ENCODE data around the gene TCF7L2. TPM values are rescaled to one million over a fixed set of nuclear protein-coding genes. Genes with fewer than 3 reads are reported as not detected.

Gene TCF7L2
- total RNA-seq (24.7 TPM), polyA plus RNA-seq (19.5 TPM)

DNA sequence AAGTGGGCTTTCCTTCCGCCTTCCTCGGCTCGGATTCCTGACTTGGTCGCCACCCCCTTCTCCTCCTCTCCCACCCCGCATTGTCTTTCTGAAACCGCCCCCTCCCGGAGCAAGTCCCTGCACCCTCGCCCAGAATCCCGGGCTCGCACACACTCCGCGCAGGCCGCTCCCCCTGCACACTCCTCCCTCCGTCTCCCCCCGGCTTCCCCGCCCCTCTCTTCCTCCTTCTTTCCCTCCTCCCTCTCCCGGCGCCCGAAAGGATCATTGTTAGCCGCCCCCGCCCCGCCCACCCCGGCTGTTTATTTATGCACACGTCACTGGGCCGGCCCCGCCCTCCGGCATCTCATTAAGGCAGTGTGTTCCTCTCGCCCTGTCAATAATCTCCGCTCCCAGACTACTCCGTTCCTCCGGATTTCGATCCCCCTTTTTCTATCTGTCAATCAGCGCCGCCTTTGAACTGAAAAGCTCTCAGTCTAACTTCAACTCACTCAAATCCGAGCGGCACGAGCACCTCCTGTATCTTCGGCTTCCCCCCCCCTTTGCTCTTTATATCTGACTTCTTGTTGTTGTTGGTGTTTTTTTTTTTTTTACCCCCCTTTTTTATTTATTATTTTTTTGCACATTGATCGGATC is at the start of gene TCF7L2:
TCF7L2 (plus strand) TSS at position 373 of the 633 bp plus-strand sequence. CDS start 510 bp downstream, outside the sequence.
- no peaks in the 10 kb centered on the region for H3K4me1 ChIP-seq (ENCODE audit: insufficient read depth)
- peak; percentile 96 for DNase-seq (ENCODE audit: extremely low spot score)
- no peaks in the 10 kb centered on the region for H3K36me3 ChIP-seq (ENCODE audit: insufficient read depth)
- WGBS: under 1% methylated on average over 39 of the region's 39 CpGs
- H3K4me3 ChIP-seq (ENCODE audit: low read depth, low read length): peak within 1 kb of the TSS; percentile 98
- peak within 1 kb of the TSS; percentile 97 for H3K27ac ChIP-seq (ENCODE audit: low read depth)

GRCh38 chr10:112902730-112903129 is 47.3 kb upstream of the TCF7L2 start:
- Histone ChIP-seq H3K27ac (ENCODE audit: low read depth) (no peak overlapping the region), H3K4me1 (ENCODE audit: insufficient read depth) (no peaks in the 10 kb centered on the region), H3K36me3 (ENCODE audit: insufficient read depth) (no peaks in the 10 kb centered on the region), H3K4me3 (ENCODE audit: low read depth, low read length) (no peak overlapping the region)
- 95% methylated on average over 1 of the region's 1 CpG for WGBS
- no peak for DNase-seq (ENCODE audit: extremely low spot score)

DNA sequence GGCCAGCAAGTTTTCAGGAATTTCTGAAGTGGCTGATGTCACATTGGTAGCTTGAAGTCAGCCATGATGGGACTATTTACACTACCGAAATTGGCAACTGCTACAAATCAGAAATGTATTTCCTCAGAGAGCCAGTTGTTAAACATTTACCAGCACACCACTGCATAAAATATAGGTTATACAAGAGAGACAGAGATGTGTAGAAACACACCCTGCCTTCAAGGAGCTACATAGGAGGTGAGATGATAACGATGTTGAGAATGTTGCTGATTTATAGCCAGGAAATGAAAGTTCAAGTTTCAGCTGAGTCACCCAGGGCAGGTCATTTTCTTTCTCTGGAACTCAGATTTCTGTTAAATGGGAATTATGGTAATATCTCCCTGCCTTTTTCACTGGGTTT is 46.0 kb upstream of the TCF7L2 start:
- no peaks in the 10 kb centered on the region for H3K4me1 ChIP-seq (ENCODE audit: insufficient read depth)
- no peaks in the 10 kb centered on the region for H3K36me3 ChIP-seq (ENCODE audit: insufficient read depth)
- no peak overlapping the region for H3K4me3 ChIP-seq (ENCODE audit: low read depth, low read length)
- no peak overlapping the region for H3K27ac ChIP-seq (ENCODE audit: low read depth)
- DNase-seq (ENCODE audit: extremely low spot score): no peak
- 67% methylated on average over 2 of the region's 2 CpGs for WGBS

- Histone ChIP-seq H3K4me3 (ENCODE audit: low read depth, low read length) (no peak overlapping the region), H3K36me3 (ENCODE audit: insufficient read depth) (no peaks in the 10 kb centered on the region), H3K27ac (ENCODE audit: low read depth) (no peak overlapping the region), H3K4me1 (ENCODE audit: insufficient read depth) (no peaks in the 10 kb centered on the region)
- no peak for DNase-seq (ENCODE audit: extremely low spot score)
- WGBS: 92% methylated on average over 8 of the region's 8 CpGs
Measured at GRCh38 chr10:112906945-112907344, 43.1 kb upstream of the TCF7L2 start.

DNA sequence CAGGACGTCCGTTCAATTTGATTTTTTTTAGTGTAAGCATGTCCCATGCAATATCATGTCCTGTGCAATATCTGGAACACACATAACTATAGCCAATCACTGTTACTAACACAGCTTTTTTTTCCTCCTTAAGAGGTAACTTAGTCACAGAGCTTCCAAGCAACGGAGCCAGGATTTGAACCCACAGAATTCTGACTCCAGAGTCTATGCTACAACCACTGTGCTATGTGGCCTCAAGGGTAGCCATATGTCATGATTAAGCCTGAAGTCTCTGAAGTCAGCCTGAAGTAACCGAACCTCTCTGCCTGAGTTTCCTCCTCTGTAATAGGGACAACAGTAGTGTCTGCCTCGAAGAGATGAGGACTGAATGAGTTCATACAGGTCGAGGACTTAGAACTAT is 42.2 kb upstream of the TCF7L2 start:
- no peak for DNase-seq (ENCODE audit: extremely low spot score)
- Histone ChIP-seq H3K4me3 (ENCODE audit: low read depth, low read length) (no peak overlapping the region), H3K36me3 (ENCODE audit: insufficient read depth) (no peaks in the 10 kb centered on the region), H3K4me1 (ENCODE audit: insufficient read depth) (no peaks in the 10 kb centered on the region), H3K27ac (ENCODE audit: low read depth) (no peak overlapping the region)
- 86% methylated on average over 6 of the region's 6 CpGs for WGBS

DNA sequence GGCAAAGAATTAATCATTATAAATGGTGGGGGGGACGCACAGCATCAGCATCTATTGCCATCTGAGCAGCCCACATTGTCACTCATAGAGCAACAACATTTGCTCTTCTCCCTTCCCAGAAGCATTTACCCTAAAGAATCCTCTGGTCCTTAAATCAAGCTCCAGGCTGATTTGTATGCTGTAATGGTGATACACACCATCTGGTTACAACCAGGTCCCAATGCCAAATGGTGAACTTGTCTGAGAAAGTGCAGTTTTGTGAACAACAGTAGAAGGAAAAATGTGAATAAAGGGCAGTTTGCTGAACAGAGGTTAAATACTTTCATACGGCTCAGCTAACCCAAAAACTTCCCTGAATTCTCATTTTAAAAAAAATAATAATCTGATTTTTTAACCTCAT is 38.8 kb upstream of the TCF7L2 start:
- WGBS: 67% methylated on average over 2 of the region's 2 CpGs

GRCh38 chr10:112912410-112912928 is 37.6 kb upstream of the TCF7L2 start:
- no peaks in the 10 kb centered on the region for H3K4me1 ChIP-seq (ENCODE audit: insufficient read depth)
- 56% methylated on average over 15 of the region's 15 CpGs for WGBS
- no peaks in the 10 kb centered on the region for H3K36me3 ChIP-seq (ENCODE audit: insufficient read depth)
- no peak for DNase-seq (ENCODE audit: extremely low spot score)
- H3K4me3 ChIP-seq (ENCODE audit: low read depth, low read length): no peak overlapping the region
- H3K27ac ChIP-seq (ENCODE audit: low read depth): no peak overlapping the region

More for the DNA sequence above, 38.8 kb upstream of the TCF7L2 start:
- no peak for DNase-seq (ENCODE audit: extremely low spot score)
- Histone ChIP-seq H3K4me1 (ENCODE audit: insufficient read depth) (no peaks in the 10 kb centered on the region), H3K36me3 (ENCODE audit: insufficient read depth) (no peaks in the 10 kb centered on the region), H3K4me3 (ENCODE audit: low read depth, low read length) (no peak overlapping the region), H3K27ac (ENCODE audit: low read depth) (no peak overlapping the region)

DNA sequence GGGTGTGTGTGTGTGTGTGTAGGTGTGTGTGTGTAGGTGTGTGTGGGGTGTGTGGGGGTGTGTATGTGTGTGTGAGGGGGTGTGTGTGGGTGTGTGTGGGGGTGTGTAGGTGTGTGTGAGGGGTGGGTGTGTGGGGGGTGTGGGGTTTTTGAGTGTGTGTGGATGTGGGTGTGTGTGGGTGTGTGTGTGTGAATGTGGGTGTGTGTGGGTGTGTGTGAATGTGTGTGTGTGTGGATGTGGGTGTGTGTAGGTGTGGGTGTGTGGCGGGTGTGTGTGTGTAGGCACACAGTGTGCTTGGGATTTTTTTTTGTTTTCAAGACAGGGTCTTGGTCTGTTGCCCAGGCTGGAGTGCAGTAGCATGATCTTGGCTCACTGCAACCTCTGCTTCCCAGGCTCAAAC is 36.8 kb upstream of the TCF7L2 start:
- H3K27ac ChIP-seq (ENCODE audit: low read depth): no peak overlapping the region
- no peaks in the 10 kb centered on the region for H3K36me3 ChIP-seq (ENCODE audit: insufficient read depth)
- no peak overlapping the region for H3K4me3 ChIP-seq (ENCODE audit: low read depth, low read length)
- 77% methylated on average over 1 of the region's 1 CpG for WGBS
- no peak for DNase-seq (ENCODE audit: extremely low spot score)
- no peaks in the 10 kb centered on the region for H3K4me1 ChIP-seq (ENCODE audit: insufficient read depth)

DNA sequence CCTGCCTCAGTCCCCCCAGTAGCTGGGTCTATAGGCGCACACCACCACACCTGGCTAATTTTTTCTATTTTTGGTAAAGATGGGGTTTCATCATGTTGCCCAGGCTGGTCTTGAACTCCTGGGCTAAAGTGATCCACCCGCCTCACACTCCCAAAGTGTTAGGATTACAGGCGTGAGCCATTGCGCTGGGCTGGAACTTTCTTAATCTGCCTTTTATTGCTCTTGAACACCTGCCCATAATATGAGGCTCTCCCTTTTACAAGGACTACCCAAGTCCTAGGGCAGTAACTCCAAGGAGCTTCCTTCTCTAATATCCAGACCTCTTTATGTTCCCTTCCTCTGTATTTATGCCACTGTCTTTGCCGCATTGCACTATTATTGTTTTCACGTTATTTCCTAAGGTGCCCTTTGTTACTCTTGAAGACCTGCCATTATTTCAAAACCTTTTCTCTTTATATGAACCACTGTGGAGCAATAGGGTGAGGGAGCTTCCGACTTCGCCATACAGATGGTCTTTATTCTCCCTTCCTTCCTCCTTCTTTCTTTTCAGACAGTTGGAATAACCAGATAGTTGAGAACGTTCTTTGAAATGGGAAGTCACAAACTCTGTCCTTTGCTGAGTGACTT is 36.3 kb upstream of the TCF7L2 start:
- no peak for DNase-seq (ENCODE audit: extremely low spot score)
- Histone ChIP-seq H3K4me3 (ENCODE audit: low read depth, low read length) (no peak overlapping the region), H3K27ac (ENCODE audit: low read depth) (no peak overlapping the region), H3K4me1 (ENCODE audit: insufficient read depth) (no peaks in the 10 kb centered on the region), H3K36me3 (ENCODE audit: insufficient read depth) (no peaks in the 10 kb centered on the region)
- 83% methylated on average over 9 of the region's 9 CpGs for WGBS

DNA sequence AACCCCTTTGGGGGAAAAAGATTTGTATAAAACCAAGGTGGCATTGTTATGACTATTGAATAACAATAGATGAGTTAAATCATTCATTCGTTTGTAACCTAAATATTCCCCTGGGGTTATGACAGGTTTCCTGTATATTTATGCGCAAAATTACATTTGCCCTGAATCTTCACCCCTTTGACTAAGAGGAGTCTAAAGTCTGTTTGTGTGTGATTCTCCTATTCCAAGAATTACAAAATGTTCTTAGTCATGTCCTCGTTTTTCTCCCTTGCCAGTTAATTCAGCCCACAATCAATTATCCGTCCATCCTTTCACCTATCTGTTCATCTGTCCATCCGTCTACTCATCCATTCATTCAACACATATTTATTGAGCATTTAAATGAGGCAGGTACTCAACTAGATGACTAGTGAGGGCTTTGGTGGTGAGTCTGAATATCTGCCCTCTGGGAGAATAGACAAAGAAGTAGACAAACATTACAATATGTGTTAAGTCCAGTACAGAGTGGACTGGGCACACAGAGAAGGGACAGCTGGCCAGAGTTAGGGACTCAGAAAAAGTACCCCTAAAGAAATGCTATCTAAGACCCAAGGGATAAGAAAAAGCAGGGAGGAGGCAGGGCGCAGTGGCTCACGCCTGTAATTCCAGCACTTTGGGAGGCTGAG is 35.6 kb upstream of the TCF7L2 start:
- DNase-seq (ENCODE audit: extremely low spot score): no peak
- H3K36me3 ChIP-seq (ENCODE audit: insufficient read depth): no peaks in the 10 kb centered on the region
- no peaks in the 10 kb centered on the region for H3K4me1 ChIP-seq (ENCODE audit: insufficient read depth)
- no peak overlapping the region for H3K27ac ChIP-seq (ENCODE audit: low read depth)
- WGBS: 81% methylated on average over 7 of the region's 7 CpGs
- H3K4me3 ChIP-seq (ENCODE audit: low read depth, low read length): no peak overlapping the region

GRCh38 chr10:112915590-112916572 is 34.2 kb upstream of the TCF7L2 start:
- 67% methylated on average over 11 of the region's 11 CpGs for WGBS
- H3K36me3 ChIP-seq (ENCODE audit: insufficient read depth): no peaks in the 10 kb centered on the region
- H3K27ac ChIP-seq (ENCODE audit: low read depth): no peak overlapping the region
- no peak for DNase-seq (ENCODE audit: extremely low spot score)
- H3K4me3 ChIP-seq (ENCODE audit: low read depth, low read length): no peak overlapping the region
- no peaks in the 10 kb centered on the region for H3K4me1 ChIP-seq (ENCODE audit: insufficient read depth)

DNA sequence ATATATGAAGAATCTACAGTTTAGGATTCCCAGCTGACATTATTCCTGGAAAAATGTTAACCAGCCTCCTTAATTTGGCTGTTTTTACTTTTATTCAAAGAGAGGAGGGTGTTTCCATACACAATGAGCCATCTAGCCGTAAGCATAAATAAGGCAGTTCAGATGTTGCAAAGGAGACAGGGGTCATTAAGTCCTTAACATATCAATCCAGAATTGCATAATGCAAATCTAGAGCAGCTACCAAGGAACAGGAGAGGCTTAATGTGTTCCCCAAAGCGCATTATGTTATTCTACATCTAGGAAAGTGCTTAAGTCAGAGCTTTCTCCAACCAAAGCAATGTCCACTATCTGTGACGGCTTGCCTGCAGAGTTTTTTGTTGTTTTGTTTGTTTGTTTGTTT is 32.4 kb upstream of the TCF7L2 start:
- H3K27ac ChIP-seq (ENCODE audit: low read depth): no peak overlapping the region
- H3K4me1 ChIP-seq (ENCODE audit: insufficient read depth): no peaks in the 10 kb centered on the region
- H3K4me3 ChIP-seq (ENCODE audit: low read depth, low read length): no peak overlapping the region
- no peaks in the 10 kb centered on the region for H3K36me3 ChIP-seq (ENCODE audit: insufficient read depth)
- no peak for DNase-seq (ENCODE audit: extremely low spot score)
- 97% methylated on average over 3 of the region's 3 CpGs for WGBS

DNA sequence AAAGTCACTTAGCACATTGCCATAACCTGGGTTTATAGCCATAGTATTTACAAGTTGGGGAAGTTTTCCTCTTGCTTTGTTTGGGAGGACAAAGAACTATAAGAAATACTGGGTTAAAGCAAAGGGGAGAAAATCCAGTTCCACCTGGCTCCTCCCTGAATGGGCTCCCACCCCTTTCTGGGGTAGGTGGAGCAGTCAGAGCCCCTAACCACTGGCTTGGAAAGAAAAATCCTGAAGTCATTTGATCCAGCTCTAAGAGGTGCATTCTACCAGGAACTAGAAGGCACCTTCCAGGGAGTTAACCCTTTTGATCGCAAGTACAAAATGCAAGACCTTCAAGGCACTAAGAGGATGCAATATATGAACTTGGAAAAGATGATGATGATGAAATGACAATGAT is 31.3 kb upstream of the TCF7L2 start:
- H3K4me3 ChIP-seq (ENCODE audit: low read depth, low read length): no peak overlapping the region
- no peak for DNase-seq (ENCODE audit: extremely low spot score)
- no peaks in the 10 kb centered on the region for H3K4me1 ChIP-seq (ENCODE audit: insufficient read depth)
- H3K27ac ChIP-seq (ENCODE audit: low read depth): no peak overlapping the region
- no peaks in the 10 kb centered on the region for H3K36me3 ChIP-seq (ENCODE audit: insufficient read depth)
- WGBS: 51% methylated on average over 1 of the region's 1 CpG

All from urinary bladder (tissue), 4 donors.